Transverse colon (tissue), 4 donors: ENCODE data around the gene BRSK2. TPM values are rescaled to one million over a fixed set of nuclear protein-coding genes. Genes with fewer than 3 reads are reported as not detected.

Experiments used
- DNase-seq: peaks from one replicate; pipeline ENCODE4 v3.0.0-alpha.2; 2019
- H3K27ac ChIP-seq, 4 donors: fragments of 200-600 bp; sonication (generic); 2 replicates each; pipeline ENCODE4 v1.5.1; 2016 to 2018; ENCODE audit warnings: inconsistent platforms in 4 of 4
- H3K27me3 ChIP-seq: fragments of 200-600 bp; sonication (generic); 2 replicates; pipeline ENCODE4 v1.5.1; 2017; ENCODE audit warnings: inconsistent platforms
- H3K36me3 ChIP-seq, 4 donors: fragments of 200-600 bp; sonication (generic); 2 replicates each; pipeline ENCODE4 v1.5.1; 2017 to 2019; ENCODE audit warnings: inconsistent platforms in 4 of 4
- H3K4me1 ChIP-seq, 4 donors: fragments of 200-600 bp; sonication (generic); 2 replicates each; pipeline ENCODE4 v1.5.1; 2017 to 2020; ENCODE audit warnings: inconsistent platforms in 4 of 4
- H3K4me3 ChIP-seq, 4 donors: fragments of 200-600 bp; sonication (generic); 1 replicate in 1 of 4; 2 replicates in 3 of 4; pipeline versions ENCODE4 v1.5.1 to v1.6.1; 2017 to 2019; ENCODE audit warnings: inconsistent platforms in 4 of 4
- H3K9me3 ChIP-seq, 2 donors: fragments of 200-600 bp; sonication (generic); 2 replicates each; pipeline ENCODE4 v1.5.1; 2017 to 2019; ENCODE audit warnings: inconsistent platforms in 2 of 2
- CTCF ChIP-seq, 5 experiments: fragments of 200-600 bp in 3 of 5; fragments of 450-650 bp in 2 of 5; sonication (generic) in 3 of 5; IDR thresholded peaks; 1 replicate in 2 of 5; 2 replicates in 3 of 5; pipeline ENCODE4 v1.5.1; 2016 to 2017; ENCODE audit warnings: antibody characterized with exemption in 5 of 5, inconsistent platforms in 3 of 5, mild to moderate bottlenecking in 2 of 5, moderate library complexity in 1 of 5
- EP300 ChIP-seq: sonication (generic); formaldehyde crosslinking; IDR thresholded peaks from one replicate; pipeline ENCODE4 v1.6.1; 2017; ENCODE audit warnings: antibody characterized with exemption, low read depth
- POLR2A ChIP-seq: fragments of 450-650 bp; IDR thresholded peaks from one replicate; pipeline ENCODE4 v1.6.1; 2016; ENCODE audit warnings: antibody characterized with exemption, mild to moderate bottlenecking, moderate library complexity
- POLR2AphosphoS5 ChIP-seq, 3 donors: sonication (generic); formaldehyde crosslinking; IDR thresholded peaks; one replicate each; pipeline ENCODE4 v1.6.1; 2016; ENCODE audit warnings: antibody characterized with exemption in 3 of 3
- WGBS, 2 donors: methylation state at CpG; one replicate each; pipeline ENCODE4 v1.1.5; 2018; ENCODE audit warnings: low coverage in 1 of 2; 5-methylcytosine and 5-hydroxymethylcytosine counted together
- in situ Hi-C, 4 donors: fragments of 200-750 bp; cut with MboI; loops; one replicate each; pipeline versions ENCODE4 v1.15.0 to v1.15.1; 2017; ENCODE audit warnings: low sequenced_read_pairs in 3 of 4, low pct_ligation_motif_present in 1 of 4, low pct_unique_long_range_greater_than_20kb in 1 of 4
- intact Hi-C: fragments of 100-400 bp; cut with DNase I; formaldehyde crosslinking; loops from one replicate; pipeline ENCODE4 v1.15.1; 2023; ENCODE audit warnings: low total_unique reads
- total RNA-seq, 4 donors: library from RNA; depleted of rRNA; stranded (reverse); fragments of >200 nt; gene quantifications; one replicate each; pipeline ENCODE4 v1.1.0, GENCODE V29; 2016

The BRSK2 gene
- total RNA-seq, 4 donors from 2014 or later: 0.14 to 1.8 (median 0.95) TPM; not detected in 1

- in situ Hi-C loops: no loop called here
- Histone ChIP-seq H3K36me3 (no peaks in the 10 kb centered on the region), H3K4me3 (no peak overlapping the region), H3K27ac (no peak overlapping the region), H3K27me3 (no peaks in the 10 kb centered on the region), H3K9me3 (no peaks in the 10 kb centered on the region), H3K4me1 (peaks cover 0 to 24% (median 3%) of the 10 kb centered on the region in 4 donors)
- intact Hi-C loops: no loop called here
- TF ChIP-seq EP300: no peak
- no peak for TF ChIP-seq POLR2AphosphoS5 (IDR thresholded peaks at IDR 0.05)
- TF ChIP-seq CTCF (IDR thresholded peaks at IDR 0.05): no peak
- TF ChIP-seq POLR2A: no peak
- 78 to 79% methylated on average over 2 to 3 of the region's 3 CpGs for WGBS, 2 donors
- no peak for DNase-seq
Observed at GRCh38 chr11:1496761-1497095, 107.0 kb downstream of the BRSK2 start.

- no peak for DNase-seq
- TF ChIP-seq POLR2AphosphoS5 (IDR thresholded peaks at IDR 0.05) (no peak), CTCF (IDR thresholded peaks at IDR 0.05) (no peak), POLR2A (no peak), EP300 (no peak)
- H3K4me1 ChIP-seq: peaks cover 4 to 24% (median 6%) of the 10 kb centered on the region in 4 donors
- WGBS, 2 donors: 75 to 79% methylated on average over 5 of the region's 5 CpGs
- H3K9me3 ChIP-seq: no peaks in the 10 kb centered on the region
- no peaks in the 10 kb centered on the region for H3K27me3 ChIP-seq
- H3K36me3 ChIP-seq: no peaks in the 10 kb centered on the region
- intact Hi-C loops (no loop called here), in situ Hi-C loops (no loop called here)
- H3K27ac ChIP-seq: no peak overlapping the region
- H3K4me3 ChIP-seq: no peak overlapping the region
Observed at GRCh38 chr11:1497600-1497999, 107.9 kb downstream of the BRSK2 start.

GRCh38 chr11:1498262-1498661 is 108.5 kb downstream of the BRSK2 start:
- 92% methylated on average over 13 of the region's 13 CpGs; no CpG with 5 or more reads in 1 of the 2 donors for WGBS, 2 donors
- no peaks in the 10 kb centered on the region for H3K36me3 ChIP-seq
- TF ChIP-seq POLR2AphosphoS5 (IDR thresholded peaks at IDR 0.05): no peak
- no peak for TF ChIP-seq EP300
- no peak for TF ChIP-seq CTCF (IDR thresholded peaks at IDR 0.05)
- no peak for TF ChIP-seq POLR2A
- H3K27ac ChIP-seq: no peak overlapping the region
- H3K27me3 ChIP-seq: no peaks in the 10 kb centered on the region
- intact Hi-C loops: no loop called here
- no peaks in the 10 kb centered on the region for H3K9me3 ChIP-seq
- in situ Hi-C loops: no loop called here
- no peak overlapping the region for H3K4me3 ChIP-seq
- peaks cover 4 to 30% (median 13%) of the 10 kb centered on the region in 4 donors for H3K4me1 ChIP-seq
- no peak for DNase-seq

- H3K4me1 ChIP-seq: peaks cover 10 to 34% (median 19%) of the 10 kb centered on the region in 4 donors
- no peaks in the 10 kb centered on the region for H3K36me3 ChIP-seq
- intact Hi-C loops: no loop called here
- DNase-seq: no peak
- H3K27me3 ChIP-seq: no peaks in the 10 kb centered on the region
- 96% methylated on average over 28 of the region's 28 CpGs; no CpG with 5 or more reads in 1 of the 2 donors for WGBS, 2 donors
- H3K4me3 ChIP-seq: no peak overlapping the region
- H3K9me3 ChIP-seq: no peaks in the 10 kb centered on the region
- in situ Hi-C loops: no loop called here
- TF ChIP-seq POLR2A: no peak
- no peak for TF ChIP-seq EP300
- TF ChIP-seq CTCF (IDR thresholded peaks at IDR 0.05): no peak
- TF ChIP-seq POLR2AphosphoS5 (IDR thresholded peaks at IDR 0.05): no peak
- no peak overlapping the region for H3K27ac ChIP-seq
Observed at GRCh38 chr11:1499261-1499890, 109.6 kb downstream of the BRSK2 start.
